ENCODE measurements around the gene PHF19.
A peak's percentile ranks its signal among the peaks of the same experiment; 100 is the strongest.

PHF19 gene

DNA sequence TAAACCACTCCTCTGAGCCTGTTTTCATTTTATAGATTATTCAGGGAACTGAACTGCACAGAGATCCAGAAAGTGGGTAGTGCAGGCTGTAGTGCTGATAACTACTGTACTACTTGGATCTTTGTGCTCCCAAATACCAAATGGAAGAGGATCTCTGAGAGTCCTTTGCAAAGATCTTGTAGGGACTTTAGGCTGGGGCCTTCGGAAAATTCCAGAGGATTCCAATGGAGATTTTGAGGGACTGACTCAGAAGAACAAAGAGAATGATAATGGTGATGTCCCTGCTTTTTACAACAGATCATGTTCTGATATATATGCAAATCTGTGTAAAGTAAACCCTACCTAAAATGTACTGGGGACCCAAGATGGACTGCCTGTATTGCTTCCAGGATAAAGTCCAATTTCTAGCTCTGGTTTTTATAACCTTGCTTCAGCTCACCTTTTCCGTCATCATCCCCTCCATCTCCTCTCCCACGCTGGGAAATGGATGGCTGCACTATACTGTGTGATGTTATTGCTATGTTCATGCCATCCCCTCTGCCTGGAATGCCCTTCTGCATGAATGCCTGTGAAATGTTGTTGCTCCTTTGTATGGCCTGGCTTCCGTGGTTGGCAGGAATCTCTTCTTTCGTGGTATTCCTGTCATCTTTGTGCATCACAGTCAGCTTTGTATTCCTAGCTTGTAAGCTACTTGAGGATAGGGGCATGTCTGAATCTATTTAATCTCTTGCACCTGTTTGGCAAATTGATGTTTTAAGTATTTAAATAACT lies 24.6 kb downstream of the PHF19 start:
- DNase-seq = no peak

DNA sequence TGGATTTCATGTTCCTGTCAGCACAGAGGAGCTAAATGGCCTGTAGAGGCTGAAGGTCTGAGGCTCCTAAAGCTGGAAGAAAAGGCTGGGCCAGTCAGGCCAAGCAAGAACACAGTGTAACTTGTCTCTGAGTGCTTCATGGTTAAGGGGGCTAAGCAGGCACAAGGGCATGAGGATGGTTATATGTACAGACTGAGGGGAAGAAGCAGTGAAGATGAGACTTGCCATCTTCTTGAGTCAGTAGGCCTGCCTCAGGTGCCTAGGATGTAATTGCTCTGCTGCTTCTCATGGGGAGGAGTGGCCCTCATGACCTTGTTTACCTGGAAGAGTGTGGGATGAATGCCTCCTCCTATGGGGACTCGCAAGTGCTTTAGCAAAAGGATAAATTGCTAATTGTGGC lies 25.5 kb downstream of the PHF19 start:
- DNase-seq = no peak

DNA sequence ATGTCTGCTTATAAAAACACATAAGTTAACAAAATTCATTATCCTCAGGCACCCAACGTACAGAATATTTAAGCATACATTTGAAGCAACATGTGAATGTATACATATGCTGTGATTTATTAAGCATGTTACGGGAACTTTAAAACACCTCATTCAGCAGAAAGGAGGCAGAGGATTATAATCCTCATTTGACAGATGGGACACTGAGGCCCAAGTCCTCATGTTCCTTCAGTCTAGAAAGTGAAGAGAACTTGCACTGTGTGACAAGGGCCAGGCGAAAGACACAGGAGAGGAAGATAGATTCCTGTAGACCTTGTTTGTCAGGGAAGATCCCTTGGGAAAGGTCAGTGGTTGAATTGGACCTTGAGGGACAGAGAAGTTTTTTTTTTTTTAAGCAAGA lies 26.7 kb downstream of the PHF19 start:
- DNase-seq = no peak

DNA sequence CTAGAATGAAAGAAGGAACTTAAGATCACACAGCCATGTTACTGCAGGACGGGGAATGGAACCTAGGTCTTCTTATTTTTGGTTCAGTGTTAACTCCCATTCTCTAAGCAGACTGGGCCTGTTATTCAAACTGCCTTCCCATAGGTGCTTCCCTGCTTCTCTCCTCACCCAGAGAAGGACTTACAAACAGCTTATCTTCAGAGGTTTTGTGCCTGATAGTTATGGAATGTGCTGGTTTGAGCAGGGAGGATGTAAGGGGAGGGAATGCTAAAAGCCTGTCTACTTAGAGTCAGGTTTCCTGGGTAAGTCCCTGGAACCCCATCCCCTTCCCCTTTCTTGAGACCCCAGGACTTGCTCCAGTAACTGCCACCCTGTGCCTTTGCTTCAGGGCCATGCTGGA lies 30.1 kb downstream of the PHF19 start:
- no peak for DNase-seq

DNA sequence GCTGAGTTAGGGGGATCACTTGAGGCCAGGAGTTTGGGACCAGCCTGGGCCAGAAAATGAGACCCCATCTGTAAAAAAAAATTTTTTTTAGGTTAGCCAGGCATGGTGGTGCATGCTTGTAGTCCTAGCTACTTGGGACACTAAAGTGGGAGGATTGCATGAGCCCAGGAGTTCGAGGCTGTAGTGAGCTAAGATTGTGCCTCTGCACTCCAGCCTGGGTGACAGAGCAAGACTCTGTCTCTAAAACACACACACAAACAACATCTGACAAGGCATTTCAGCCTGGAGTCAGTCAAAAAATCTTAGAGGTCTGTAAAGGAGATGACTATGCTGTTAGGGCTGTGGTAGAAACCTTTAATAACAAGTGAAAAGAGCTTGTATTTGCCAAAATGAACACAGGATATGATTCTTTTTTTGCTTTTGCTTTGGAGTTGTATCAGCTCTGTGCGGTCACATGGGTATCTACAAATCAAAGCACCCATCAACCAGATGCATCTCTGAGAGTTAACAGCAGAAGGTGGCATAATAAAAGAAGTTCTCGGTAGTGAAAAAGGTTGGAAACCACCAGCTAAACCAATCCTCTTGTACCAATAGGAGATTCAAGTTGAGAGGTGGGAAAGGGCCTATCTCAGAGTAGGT lies 30.6 kb downstream of the PHF19 start:
- no peak for DNase-seq

DNA sequence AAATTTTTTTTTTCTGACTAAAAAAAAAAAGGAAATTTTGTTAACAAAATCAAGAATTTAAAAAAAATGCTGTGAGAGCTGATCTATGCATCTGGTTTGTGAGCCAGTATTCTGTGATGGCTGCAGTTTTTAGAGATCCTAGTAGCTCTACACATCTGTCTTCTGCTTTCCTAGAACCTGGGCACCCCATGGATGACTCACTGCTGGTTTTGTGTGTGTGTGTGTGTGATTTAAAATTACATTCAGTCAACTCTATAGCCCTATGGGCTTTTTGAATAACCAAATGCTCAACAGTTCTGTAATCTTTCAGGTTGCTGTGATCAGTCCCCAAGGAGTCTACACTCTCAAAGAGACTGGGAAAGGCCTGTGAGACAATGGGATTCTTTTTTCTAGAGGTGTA lies 31.7 kb downstream of the PHF19 start:
- no peak for DNase-seq

DNA sequence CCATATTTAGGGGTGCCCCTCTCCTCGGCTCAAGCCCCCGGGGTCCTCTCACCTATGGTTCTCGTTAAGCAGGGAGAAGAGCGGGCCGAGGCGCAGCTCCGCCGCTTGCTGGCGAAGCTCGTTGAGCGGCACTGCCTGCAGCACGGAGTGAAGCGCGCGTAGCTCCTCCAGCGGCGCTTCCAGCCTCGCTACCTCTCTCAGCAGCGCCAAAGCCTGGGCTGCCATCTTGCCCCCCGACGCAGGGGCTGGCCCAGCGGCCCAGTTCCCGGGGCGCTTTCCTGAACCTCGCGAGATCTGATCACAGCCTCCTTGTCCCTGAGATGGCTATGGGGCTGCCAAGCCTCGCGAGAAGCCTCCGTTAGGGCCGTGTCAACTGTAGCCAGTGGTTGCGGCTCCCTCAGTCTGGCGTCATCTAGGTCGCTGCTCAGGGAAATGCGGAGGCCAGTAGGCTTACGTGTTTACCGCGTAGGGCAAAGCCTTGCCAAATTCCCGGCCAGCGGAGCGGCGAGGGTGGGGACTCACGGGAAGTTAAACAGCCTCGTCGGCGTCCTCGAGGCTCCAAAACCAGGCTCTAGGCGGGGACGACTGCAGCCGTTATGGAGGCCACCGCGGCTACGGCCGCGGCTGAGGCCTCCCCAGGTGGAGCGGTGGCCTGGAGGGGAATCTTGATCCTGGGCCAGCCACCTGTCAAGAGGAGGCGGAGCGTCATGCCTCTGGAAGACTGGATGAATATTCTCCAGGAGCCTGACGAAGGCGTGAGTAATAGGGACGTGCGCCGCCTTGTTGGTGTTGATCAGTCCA lies 34.1 kb downstream of the PHF19 start, which contains the start of gene PSMD5:
Gene PSMD5, minus strand, starts transcription at position 238 of the 801 bp plus-strand sequence. Its CDS starts 13 bp downstream, at position 225.
- peak; percentile 98 for DNase-seq

DNA sequence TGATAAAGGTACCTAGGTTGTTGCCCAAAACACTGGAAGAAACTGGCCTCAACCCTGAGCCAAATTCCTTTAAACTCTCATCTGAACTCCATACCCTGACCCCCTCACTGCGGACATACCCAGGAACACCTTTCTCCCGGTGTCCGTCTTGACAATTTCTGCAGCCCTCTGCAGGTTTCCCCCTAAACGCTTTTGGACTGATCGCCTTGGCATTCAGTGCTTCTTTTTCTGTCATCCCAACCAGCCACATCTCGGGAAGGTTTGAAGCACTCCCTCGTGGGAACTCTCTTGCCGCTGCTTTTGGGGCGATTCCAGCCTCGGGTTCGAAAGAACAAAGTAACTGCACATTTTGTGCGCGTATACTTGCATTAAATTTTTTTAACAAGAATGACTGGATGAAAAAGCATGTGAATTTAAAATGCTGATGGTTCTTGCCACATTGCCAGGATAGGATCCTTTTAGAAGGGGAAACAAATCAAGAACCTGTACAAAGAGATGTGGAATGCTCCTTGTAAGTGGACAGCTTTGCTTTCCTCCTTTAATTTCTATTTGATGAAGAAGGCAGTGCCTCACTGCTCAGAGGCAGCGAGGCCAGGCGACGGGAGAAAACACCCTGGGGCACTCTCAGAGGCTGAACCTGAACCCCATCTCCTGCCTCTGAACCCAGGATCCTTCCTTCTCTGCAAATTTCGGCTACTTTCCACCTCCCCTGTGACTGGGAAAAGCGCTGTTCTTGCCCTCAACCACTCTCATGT lies 34.9 kb downstream of the PHF19 start:
- DNase-seq = peak; percentile 61

DNA sequence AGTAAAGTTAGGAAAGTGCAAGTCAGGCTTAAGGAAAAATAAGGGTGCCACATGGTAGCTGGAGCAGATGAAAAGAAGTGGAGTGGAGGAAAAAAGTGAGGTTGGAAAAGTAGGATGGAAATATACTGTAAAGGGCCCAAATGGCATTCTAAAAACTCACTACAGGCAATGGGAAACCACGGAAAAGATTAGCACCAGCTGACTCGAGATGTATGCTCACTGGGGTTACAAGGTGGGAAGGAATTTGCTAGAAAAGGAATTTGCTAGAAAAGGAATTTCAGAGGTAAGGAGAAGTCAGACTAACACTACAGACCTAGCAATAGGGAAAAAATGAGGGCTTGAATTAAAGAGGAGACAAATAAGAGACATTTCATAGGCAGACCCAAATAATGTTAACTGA lies 37.8 kb downstream of the PHF19 start:
- no peak for DNase-seq

DNA sequence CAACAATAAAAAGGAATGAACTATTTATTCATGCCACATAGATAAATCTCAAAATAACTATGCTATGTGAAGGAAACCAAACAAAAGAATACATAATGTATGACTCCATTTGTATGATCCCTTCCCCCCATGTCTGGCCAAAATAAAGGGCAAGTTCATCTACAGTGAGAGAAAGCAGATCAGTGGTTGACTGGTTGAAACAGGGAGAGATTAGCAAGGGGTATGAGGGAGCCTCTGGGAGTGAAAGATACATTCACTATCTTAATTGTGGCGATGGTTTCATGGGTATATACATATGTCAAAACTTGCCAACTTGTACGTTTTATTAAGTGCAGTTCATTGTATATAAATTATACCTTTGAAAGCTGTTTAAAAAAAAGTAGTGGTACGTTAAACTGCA lies 39.1 kb downstream of the PHF19 start:
- peak; percentile 47 for DNase-seq

DNA sequence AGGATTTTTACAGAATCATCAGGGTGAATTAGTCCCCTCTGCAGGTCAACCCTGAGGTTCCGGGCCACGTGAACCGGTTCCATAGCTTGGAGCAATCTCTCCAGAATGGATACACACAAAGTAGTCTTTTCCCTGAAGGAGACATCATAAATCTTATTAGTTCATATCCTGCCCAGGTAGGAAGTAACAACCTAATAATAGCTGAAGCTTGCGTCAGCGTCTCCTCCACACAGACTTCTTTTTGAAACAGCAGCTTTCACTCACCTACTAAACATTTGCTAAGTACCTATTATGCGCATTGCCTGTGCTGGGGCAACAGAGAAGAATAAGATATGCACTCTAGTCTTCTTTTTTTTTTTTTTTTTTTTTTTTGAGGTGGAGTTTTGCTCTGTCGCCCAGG lies 43.7 kb downstream of the PHF19 start:
- no peak for DNase-seq

DNA sequence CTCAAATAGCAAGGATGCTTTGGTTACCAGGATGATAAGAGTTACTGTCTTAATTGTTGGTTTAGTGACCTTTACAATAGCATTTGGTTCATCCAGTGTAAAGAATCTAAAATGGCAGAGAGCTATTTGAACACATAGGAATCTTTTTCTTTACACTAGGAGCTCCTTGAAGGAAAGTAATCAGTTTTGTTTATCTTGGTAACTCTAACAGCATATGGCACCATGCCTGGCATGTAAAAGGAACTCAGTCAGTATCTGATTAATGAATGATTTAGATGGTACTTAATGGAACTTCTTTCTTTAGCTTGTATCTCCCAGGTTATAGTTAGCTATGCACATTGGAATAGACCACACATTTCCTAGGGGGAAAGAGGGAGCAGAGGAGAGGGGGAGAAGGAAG lies 44.2 kb downstream of the PHF19 start:
- DNase-seq = no peak

DNA sequence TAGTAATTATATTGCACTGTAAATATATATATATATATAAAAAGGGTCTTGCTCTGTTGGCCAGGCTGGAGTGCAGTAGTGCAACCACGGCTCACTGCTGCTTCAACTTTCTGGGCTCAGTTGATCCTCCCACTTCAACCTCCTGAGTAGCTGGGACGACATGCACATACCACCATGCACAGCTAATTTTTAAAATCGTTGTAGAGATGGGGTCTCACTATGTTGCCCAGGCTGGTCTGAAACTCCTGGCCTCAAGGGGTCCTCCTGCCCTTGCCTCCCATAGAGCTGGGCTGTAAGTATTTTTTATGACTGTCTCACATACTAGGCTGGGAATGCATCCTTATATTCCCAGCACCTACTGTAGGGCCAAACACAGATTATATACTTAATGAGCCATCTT lies 46.1 kb downstream of the PHF19 start:
- no peak for DNase-seq

DNA sequence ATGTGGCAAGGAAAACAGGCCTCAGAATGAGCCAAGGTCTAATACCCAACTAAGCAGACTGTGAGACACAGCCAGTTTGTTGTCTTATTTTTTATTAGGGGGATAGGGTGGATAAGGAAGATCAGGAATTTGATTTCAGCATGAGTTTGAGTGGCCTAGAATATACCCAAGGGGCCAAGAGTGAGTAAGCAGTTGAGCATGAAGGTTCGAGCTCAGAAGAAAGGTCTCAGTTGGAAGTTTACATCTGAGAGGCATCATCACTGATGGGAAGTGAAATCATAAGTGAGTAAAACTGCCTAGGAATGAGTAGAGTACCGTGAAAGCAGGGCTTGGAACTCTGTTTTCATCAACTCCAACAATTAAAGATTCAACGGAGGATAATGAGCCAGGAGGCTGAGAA lies 46.8 kb downstream of the PHF19 start:
- DNase-seq = no peak

DNA sequence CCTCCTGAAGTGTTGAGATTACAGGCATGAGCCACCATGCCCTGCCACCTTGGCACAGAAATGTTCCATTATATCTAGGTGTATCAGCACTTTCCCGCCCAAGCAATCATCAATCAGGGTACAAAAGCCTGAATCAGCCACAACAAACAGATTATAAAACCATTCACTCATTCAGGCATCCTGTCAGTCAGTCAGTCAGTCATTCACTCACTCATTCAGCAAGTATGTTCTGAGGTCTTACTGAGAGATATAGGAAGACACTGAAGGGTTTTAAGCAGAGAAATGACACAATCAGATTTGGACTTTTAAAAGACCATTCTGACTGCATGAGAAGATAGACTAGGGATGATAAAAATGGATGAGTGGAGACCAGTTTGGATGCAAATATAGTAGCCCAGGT lies 47.3 kb downstream of the PHF19 start:
- no peak for DNase-seq

DNA sequence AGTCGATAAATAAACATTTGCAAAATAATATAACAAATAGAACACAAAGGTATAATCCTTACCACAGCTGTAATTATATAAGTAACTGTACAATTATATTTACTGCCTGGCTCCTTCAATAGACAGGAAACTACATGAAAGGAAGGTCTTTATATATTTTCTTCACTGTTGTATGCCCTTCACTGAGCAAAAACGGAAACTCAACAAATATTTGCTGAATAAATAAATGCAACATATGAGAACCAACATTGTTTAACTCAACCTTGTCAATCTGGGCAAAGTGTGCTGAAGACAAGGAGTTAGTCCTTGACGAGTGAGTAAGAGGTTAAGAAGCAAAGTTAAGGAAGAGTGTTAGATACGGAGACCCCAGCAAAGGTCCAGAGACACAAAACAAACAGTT lies 56.9 kb downstream of the PHF19 start:
- DNase-seq = no peak

DNA sequence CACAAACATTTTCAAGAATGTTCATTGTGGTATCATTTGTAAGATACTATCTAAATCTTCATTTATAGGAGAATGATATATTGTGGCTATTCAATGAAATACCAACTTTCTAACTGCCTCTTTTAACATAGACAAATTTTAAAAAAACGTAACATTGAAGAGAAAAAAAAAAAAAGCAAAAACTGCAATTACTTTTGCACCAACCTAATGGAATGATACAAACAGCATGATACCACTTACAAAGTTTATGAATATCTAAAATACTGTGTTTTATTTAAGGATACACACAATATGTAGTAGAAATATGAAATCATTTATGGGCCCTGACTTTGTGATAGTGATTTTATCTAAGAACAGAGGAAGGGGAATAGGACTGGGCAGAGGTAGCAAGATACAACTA lies 58.4 kb downstream of the PHF19 start:
- no peak for DNase-seq

DNA sequence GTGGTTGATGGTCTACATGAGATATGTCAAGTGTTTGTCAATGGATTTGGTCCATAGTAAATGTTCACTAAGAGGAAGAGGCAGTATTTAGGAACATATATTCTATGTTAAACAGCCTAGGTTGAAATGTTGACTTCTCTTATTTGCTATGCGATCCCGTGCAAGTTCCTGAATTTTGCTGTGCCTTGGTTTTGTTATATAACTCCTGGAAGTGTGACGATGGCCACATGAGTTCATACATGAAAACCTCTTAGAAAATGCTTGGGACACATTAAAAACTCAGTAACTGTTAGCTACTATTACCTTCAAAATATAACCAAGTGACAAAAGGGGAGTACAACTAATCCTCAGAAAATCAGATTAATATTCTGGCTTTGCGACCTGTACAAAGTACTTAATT lies 61.9 kb downstream of the PHF19 start:
- DNase-seq = no peak

DNA sequence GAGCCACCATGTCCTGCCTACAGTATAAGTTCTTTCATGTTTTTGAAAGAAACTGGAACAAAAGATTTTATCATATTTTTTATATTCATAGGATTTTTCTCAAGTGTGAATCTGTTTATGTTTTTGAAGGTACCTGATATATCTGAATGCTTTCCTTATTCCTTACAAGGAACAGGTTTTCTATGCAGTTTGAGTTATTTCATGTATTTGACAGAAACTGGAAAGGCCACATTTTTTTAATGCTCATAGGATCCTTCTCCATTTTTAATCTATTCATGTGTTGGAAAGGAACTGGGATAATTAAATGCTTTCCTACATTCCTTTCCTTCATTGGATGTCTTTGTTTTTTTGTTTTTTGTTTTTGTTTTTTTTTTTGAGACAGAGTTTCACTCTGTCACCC lies 68.1 kb downstream of the PHF19 start:
- DNase-seq = no peak

DNA sequence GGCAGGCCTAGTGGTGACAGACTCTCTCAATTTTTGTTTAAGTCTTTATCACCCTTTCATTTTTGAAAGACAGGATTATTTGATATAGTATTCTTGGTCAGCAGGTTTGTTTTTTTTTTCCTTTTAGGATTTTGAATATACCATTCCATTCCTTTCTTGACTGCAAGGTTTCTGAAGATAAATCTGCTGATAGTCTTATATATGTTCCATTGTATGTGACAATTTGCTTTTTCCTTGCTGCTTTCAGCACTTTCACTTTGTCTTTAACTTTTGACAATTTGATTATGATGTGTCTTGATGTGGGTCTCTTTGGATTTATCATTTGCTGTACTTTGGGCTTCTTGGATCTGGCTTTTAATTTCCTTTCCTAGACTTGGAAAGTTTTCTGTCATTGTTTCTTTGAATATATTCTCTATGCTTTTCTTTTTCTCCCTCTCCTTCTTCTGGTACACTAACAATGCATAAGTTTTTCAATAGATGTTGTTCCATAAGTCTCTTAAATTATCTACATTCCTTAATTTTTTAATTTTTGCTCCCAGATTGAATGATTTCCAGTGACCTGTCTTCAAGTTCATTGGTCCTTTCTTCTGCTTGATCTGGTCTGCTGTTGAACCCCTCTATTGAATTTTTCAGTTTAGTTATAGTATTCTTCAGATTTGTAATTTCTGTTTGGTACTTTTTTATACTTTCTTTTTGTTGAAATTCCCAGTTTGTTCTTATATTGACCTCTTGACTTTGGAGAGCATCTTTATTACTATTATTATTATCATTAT lies 69.2 kb downstream of the PHF19 start:
- no peak for DNase-seq
